SK-N-MC (cell line): Measurements from ENCODE around the gene SPATA6L.
A peak's percentile ranks its signal among the peaks of the same experiment; 100 is the strongest.

Experiments used
- DNase-seq: peaks from one replicate; pipeline ENCODE4 v3.0.0-alpha.2; 2011; ENCODE audit warnings: low read depth, low spot score
- H3K27ac ChIP-seq: fragments of 200-600 bp; sonication (generic); 2 replicates; pipeline ENCODE4 v1.5.1; 2016; ENCODE audit warnings: mixed run types
- H3K36me3 ChIP-seq: fragments of 200-600 bp; sonication (generic); 2 replicates; pipeline ENCODE4 v1.6.1; 2017; ENCODE audit warnings: antibody characterized with exemption, low read length, mixed read lengths; ENCODE audit not compliant: insufficient read depth
- H3K4me3 ChIP-seq: fragments of 200-600 bp; sonication (generic); 2 replicates; pipeline ENCODE4 v1.5.1; 2016
- H3K9ac ChIP-seq: fragments of 200-600 bp; sonication (generic); 2 replicates; pipeline ENCODE4 v1.8.0; 2017; ENCODE audit warnings: mixed run types, mixed read lengths; ENCODE audit not compliant: insufficient read length
- H3K9me3 ChIP-seq: fragments of 200-600 bp; sonication (generic); 2 replicates; pipeline ENCODE4 v1.6.1; 2017; ENCODE audit warnings: low read depth, mild to moderate bottlenecking, antibody characterized with exemption, low read length, moderate library complexity, mixed read lengths
- EZH2 ChIP-seq: fragments of 200-600 bp; sonication (generic); IDR thresholded peaks from one replicate; pipeline ENCODE4 v1.6.1; 2017; ENCODE audit warnings: antibody characterized with exemption
- FOXP2 ChIP-seq: optimal IDR thresholded peaks from 2 replicates; pipeline ENCODE3; 2011; ENCODE audit warnings: mild to moderate bottlenecking, moderate library complexity; ENCODE audit not compliant: insufficient read depth; ENCODE audit errors: extremely low read length, control extremely low read depth
- POLR2AphosphoS5 ChIP-seq: IDR thresholded peaks from 2 replicates; pipeline ENCODE4 v1.6.1; 2012; ENCODE audit warnings: mild to moderate bottlenecking, low read depth, low read length, borderline replicate concordance

SPATA6L gene

GRCh38 chr9:4680750-4681149, 14.5 kb upstream of the SPATA6L start:
- H3K27ac ChIP-seq = peak overlapping the region; percentile 99; the same call in 1 of the 2 replicates
- TF ChIP-seq FOXP2 (no peak), POLR2AphosphoS5 (no peak), EZH2 (no peak)

GRCh38 chr9:4680173-4680525, 13.9 kb upstream of the SPATA6L start:
- Histone ChIP-seq H3K9ac (peak overlapping the region; percentile 97), H3K27ac (peak overlapping the region; percentile 99; the same call in 1 of the 2 replicates), H3K36me3 (peaks cover 20% of the 10 kb centered on the region), H3K4me3 (peak overlapping the region; percentile 89), H3K9me3 (no peaks in the 10 kb centered on the region)
- TF ChIP-seq POLR2AphosphoS5 (no peak), EZH2 (no peak), FOXP2 (no peak)
- no peak for DNase-seq

More at GRCh38 chr9:4680750-4681149, 14.5 kb upstream of the SPATA6L start:
- H3K9me3 ChIP-seq = no peaks in the 10 kb centered on the region
- peak overlapping the region; percentile 89 for H3K4me3 ChIP-seq
- peak overlapping the region; percentile 97 for H3K9ac ChIP-seq
- no peak for DNase-seq
- H3K36me3 ChIP-seq = peaks cover 26% of the 10 kb centered on the region

GRCh38 chr9:4679268-4680172, 13.2 kb upstream of the SPATA6L start, which contains the start of gene CDC37L1:
TSS of gene CDC37L1 (plus strand) at chr9:4679569. CDS start at chr9:4679768, 199 bp downstream.
- Histone ChIP-seq H3K27ac (peak within 1 kb of the TSS; percentile 99), H3K9me3 (no peaks in the 10 kb centered on the region), H3K36me3 (peaks cover 14% of the 10 kb centered on the region), H3K9ac (peak within 1 kb of the TSS; percentile 97), H3K4me3 (peak within 1 kb of the TSS; percentile 89)
- TF ChIP-seq POLR2AphosphoS5 (peak; percentile 98), EZH2 (no peak), FOXP2 (peak; percentile 51)
- peak; percentile 91 for DNase-seq

- no peak for TF ChIP-seq POLR2AphosphoS5
- TF ChIP-seq EZH2 = no peak
- TF ChIP-seq FOXP2 = no peak
- H3K27ac ChIP-seq = peak overlapping the region; percentile 99
- no peaks in the 10 kb centered on the region for H3K9me3 ChIP-seq
- H3K4me3 ChIP-seq = peak overlapping the region; percentile 89
- DNase-seq = no peak
- peaks cover 12% of the 10 kb centered on the region; the same call in 1 of the 2 replicates for H3K36me3 ChIP-seq
- peak overlapping the region; percentile 97 for H3K9ac ChIP-seq
Observed at GRCh38 chr9:4678679-4679267, 12.5 kb upstream of the SPATA6L start.

GRCh38 chr9:4677392-4677791, 11.1 kb upstream of the SPATA6L start:
- peak overlapping the region; percentile 97 for H3K9ac ChIP-seq
- TF ChIP-seq POLR2AphosphoS5 (no peak), EZH2 (no peak), FOXP2 (no peak)
- no peak for DNase-seq
- H3K9me3 ChIP-seq = no peaks in the 10 kb centered on the region
- no peak overlapping the region for H3K4me3 ChIP-seq
- H3K36me3 ChIP-seq = peaks cover 7% of the 10 kb centered on the region; the same call in 1 of the 2 replicates
- H3K27ac ChIP-seq = peak overlapping the region; percentile 99

- H3K4me3 ChIP-seq = no peak overlapping the region
Observed at GRCh38 chr9:4674783-4675182, 8.5 kb upstream of the SPATA6L start.

GRCh38 chr9:4671737-4672136, 5.5 kb upstream of the SPATA6L start:
- no peak for DNase-seq
- Histone ChIP-seq H3K9me3 (no peaks in the 10 kb centered on the region), H3K27ac (no peak overlapping the region), H3K36me3 (no peaks in the 10 kb centered on the region), H3K4me3 (no peak overlapping the region), H3K9ac (no peak overlapping the region)
- TF ChIP-seq FOXP2 (no peak), EZH2 (no peak), POLR2AphosphoS5 (no peak)

More at GRCh38 chr9:4674783-4675182, 8.5 kb upstream of the SPATA6L start:
- TF ChIP-seq FOXP2 = no peak
- TF ChIP-seq EZH2 = no peak
- no peak for TF ChIP-seq POLR2AphosphoS5
- H3K9me3 ChIP-seq = no peaks in the 10 kb centered on the region
- no peak for DNase-seq
- H3K27ac ChIP-seq = peak overlapping the region; percentile 80
- H3K36me3 ChIP-seq = no peaks in the 10 kb centered on the region
- H3K9ac ChIP-seq = no peak overlapping the region

GRCh38 chr9:4670591-4670990, 4.3 kb upstream of the SPATA6L start:
- Histone ChIP-seq H3K9ac (no peak overlapping the region), H3K9me3 (no peaks in the 10 kb centered on the region), H3K27ac (peak overlapping the region; percentile 22; the same call in 1 of the 2 replicates), H3K4me3 (no peak overlapping the region), H3K36me3 (no peaks in the 10 kb centered on the region)
- no peak for DNase-seq
- TF ChIP-seq POLR2AphosphoS5 = no peak
- no peak for TF ChIP-seq EZH2
- TF ChIP-seq FOXP2 = no peak
